ENCODE data around the gene HOXA6. TPM values are rescaled to one million over a fixed set of nuclear protein-coding genes. Genes with fewer than 3 reads are reported as not detected.

The HOXA6 gene
- total RNA-seq, 1 donor from 2014 or later: not detected

- H3K27ac Mint-ChIP-seq (ENCODE audit: unreplicated experiment): no peak overlapping the region
- no peak for DNase-seq (ENCODE audit: low spot score)
- no peak overlapping the region for H3K4me3 Mint-ChIP-seq (ENCODE audit: unreplicated experiment)
- peaks cover 40% of the 10 kb centered on the region for H3K27me3 Mint-ChIP-seq (ENCODE audit: unreplicated experiment)
- H3K36me3 Mint-ChIP-seq (ENCODE audit: low read depth, unreplicated experiment): no peaks in the 10 kb centered on the region
- H3K9me3 Mint-ChIP-seq (ENCODE audit: unreplicated experiment): no peaks in the 10 kb centered on the region
- H3K4me1 Mint-ChIP-seq (ENCODE audit: unreplicated experiment): peaks cover 18% of the 10 kb centered on the region
- TF ChIP-seq CTCF (IDR thresholded peaks at IDR 0.05; ENCODE audit: unreplicated experiment): no peak
These were observed 30.3 kb upstream of the HOXA6 start for GRCh38 chr7:27177795-27178320.

GRCh38 chr7:27176962-27177794 is 29.6 kb upstream of the HOXA6 start:
- no peak overlapping the region for H3K4me3 Mint-ChIP-seq (ENCODE audit: unreplicated experiment)
- no peak overlapping the region for H3K27ac Mint-ChIP-seq (ENCODE audit: unreplicated experiment)
- TF ChIP-seq CTCF (IDR thresholded peaks at IDR 0.05; ENCODE audit: unreplicated experiment): no peak
- DNase-seq (ENCODE audit: low spot score): no peak
- no peaks in the 10 kb centered on the region for H3K9me3 Mint-ChIP-seq (ENCODE audit: unreplicated experiment)
- H3K36me3 Mint-ChIP-seq (ENCODE audit: low read depth, unreplicated experiment): no peaks in the 10 kb centered on the region
- H3K27me3 Mint-ChIP-seq (ENCODE audit: unreplicated experiment): peaks cover 39% of the 10 kb centered on the region
- H3K4me1 Mint-ChIP-seq (ENCODE audit: unreplicated experiment): peaks cover 21% of the 10 kb centered on the region

- H3K27ac Mint-ChIP-seq (ENCODE audit: unreplicated experiment): no peak overlapping the region
- peaks cover 26% of the 10 kb centered on the region for H3K4me1 Mint-ChIP-seq (ENCODE audit: unreplicated experiment)
- no peak overlapping the region for H3K4me3 Mint-ChIP-seq (ENCODE audit: unreplicated experiment)
- no peak for DNase-seq (ENCODE audit: low spot score)
- H3K36me3 Mint-ChIP-seq (ENCODE audit: low read depth, unreplicated experiment): no peaks in the 10 kb centered on the region
- TF ChIP-seq CTCF (IDR thresholded peaks at IDR 0.05; ENCODE audit: unreplicated experiment): no peak
- H3K27me3 Mint-ChIP-seq (ENCODE audit: unreplicated experiment): peaks cover 44% of the 10 kb centered on the region
- no peaks in the 10 kb centered on the region for H3K9me3 Mint-ChIP-seq (ENCODE audit: unreplicated experiment)
These were observed 28.9 kb upstream of the HOXA6 start for GRCh38 chr7:27176524-27176845.

- no peak for TF ChIP-seq CTCF (IDR thresholded peaks at IDR 0.05; ENCODE audit: unreplicated experiment)
- no peaks in the 10 kb centered on the region for H3K9me3 Mint-ChIP-seq (ENCODE audit: unreplicated experiment)
- H3K4me3 Mint-ChIP-seq (ENCODE audit: unreplicated experiment): no peak overlapping the region
- no peaks in the 10 kb centered on the region for H3K36me3 Mint-ChIP-seq (ENCODE audit: low read depth, unreplicated experiment)
- no peak overlapping the region for H3K27ac Mint-ChIP-seq (ENCODE audit: unreplicated experiment)
- DNase-seq (ENCODE audit: low spot score): no peak
- peaks cover 32% of the 10 kb centered on the region for H3K4me1 Mint-ChIP-seq (ENCODE audit: unreplicated experiment)
- peaks cover 46% of the 10 kb centered on the region for H3K27me3 Mint-ChIP-seq (ENCODE audit: unreplicated experiment)
These were observed 28.3 kb upstream of the HOXA6 start for GRCh38 chr7:27175626-27176523.

Data from endothelial cell (in vitro differentiated cells).